HG03025 (cell line): ENCODE measurements around the gene SOX5.

Experiments
- ATAC-seq: cut with Tn5 transposase; IDR thresholded peaks from one replicate; pipeline ENCODE4 v1.9.1; 2021; ENCODE audit warnings: mild to moderate bottlenecking, moderate library complexity; ENCODE audit not compliant: unreplicated experiment, low FRiP score

The SOX5 gene

DNA sequence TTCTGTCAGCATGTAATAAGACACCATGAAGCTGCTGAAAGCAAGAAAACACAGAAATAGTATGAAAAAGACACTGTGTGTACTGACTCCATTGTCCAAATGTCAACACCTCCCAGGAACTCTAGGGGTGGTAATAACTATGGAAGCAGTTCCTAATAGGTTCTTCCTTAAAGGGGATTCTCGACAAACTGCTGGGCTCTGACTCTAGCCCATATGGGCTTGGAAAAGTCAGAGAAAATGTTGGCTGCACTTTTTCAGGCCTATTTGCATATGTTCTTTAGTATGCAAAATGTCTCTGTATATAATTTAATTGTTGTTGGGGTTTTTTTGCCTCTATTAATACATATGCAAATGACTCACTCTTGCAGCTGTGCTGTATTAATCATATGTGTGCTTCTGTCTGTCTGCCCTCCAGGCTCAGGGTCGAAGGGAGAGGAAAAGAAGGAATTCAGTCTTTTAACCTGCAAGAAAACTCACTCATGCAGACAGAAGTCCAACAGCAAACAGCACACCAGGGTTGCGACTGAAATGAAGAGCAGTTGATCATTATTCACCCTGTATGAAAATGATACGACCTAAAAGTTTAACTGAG is 317.6 kb downstream of the SOX5 start:
- no peak for ATAC-seq

GRCh38 chr12:23630524-23630923 is 318.9 kb downstream of the SOX5 start:
- ATAC-seq, result no peak

- no peak for ATAC-seq
Observed at GRCh38 chr12:23628806-23629205, 320.7 kb downstream of the SOX5 start.

DNA sequence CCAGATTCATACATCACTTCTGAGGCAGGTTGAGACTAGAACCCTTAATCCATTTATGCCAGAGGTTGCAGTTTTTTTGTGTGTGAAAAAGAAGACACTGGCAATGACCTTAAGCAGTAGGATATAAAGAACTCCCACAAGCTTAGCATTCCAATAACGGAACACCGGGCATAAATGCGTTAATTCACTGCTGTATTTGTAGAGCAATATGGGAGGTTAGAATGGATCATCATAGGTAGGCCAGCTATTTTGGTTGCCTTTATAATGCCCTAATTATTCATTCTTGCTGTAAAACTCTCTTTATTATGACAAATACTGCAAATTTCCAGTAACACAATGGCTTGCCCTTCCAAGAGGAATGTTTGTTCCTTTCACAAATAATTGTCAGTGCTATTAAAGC is 322.7 kb downstream of the SOX5 start:
- ATAC-seq, result no peak

DNA sequence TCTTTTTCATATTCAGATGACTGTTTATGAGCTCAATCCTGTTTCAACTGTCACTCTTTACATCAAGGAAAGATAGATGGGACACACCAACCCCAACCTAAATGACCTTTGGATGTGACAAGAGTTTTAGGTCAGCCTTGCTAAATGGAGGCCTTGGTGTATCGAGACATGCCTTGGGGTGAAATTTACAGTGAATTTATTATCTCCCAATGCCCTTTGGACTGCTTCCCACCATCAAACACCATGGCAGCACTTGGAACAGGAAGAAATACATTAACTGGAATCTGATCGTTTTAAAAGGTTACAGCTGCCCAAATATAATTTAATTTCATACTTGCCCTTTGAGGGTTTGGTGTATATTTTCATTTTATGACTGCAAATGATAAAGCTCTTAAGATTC is 327.6 kb downstream of the SOX5 start:
- ATAC-seq, result no peak

- ATAC-seq, result no peak
Observed at GRCh38 chr12:23618718-23619117, 330.8 kb downstream of the SOX5 start.

- ATAC-seq, result no peak
Observed at GRCh38 chr12:23617749-23618148, 331.7 kb downstream of the SOX5 start.

DNA sequence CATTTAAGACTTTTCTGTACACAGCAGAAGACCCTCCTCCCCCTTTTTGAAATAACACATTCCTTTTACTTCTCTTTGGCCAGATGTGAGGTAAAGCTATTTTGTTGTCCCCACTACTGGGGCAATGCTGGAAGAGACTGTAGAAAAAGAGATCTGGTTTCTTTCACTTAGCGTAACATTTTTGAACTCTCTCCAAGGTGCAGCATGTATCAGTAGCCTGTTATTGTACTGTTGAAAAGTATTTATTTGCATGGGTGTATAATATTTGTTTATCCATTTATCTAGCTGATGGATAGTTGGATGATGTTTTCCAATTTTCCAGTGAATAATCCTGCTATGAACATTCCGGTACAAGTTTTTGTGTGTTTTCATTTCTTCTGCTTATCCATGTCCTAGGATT is 335.2 kb downstream of the SOX5 start:
- no peak for ATAC-seq

GRCh38 chr12:23611320-23611719 is 338.1 kb downstream of the SOX5 start:
- no peak for ATAC-seq

DNA sequence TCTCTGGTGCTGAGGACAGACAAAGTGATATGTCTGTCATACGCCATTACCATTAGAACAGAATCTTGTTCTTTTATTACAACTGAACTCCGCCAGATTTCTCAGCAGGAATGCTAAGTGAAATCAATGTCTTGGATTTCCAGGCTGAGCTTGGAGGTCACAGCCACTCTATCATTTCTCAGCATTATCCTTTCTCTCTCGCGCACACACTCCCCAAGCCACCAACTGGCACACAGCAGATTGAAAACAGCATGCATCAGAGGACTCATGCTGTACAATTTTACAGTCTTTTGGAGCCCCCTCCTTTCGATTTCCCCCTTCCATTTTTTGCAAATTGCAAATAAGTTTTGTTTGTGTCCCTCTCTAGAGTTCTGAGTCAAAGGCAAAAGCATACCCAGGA is 348.6 kb downstream of the SOX5 start:
- ATAC-seq, result no peak

DNA sequence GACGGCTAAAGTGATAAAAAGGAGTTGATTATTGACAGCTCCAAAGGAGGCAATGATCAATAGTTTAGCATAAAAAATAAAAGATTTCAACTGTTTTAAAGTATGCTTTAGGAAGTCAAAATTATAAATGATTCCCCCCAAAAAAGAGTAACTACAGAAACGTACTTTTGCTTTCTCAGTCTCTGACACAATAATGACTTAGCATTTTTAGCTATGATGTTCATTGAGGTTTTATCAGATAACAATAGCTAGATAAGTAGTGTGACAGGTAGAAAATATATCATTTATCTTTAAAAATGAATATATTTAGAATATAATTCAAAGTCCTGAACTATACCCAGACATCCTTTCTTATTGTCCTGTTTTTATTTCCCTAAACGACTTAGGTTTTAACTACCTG is 352.9 kb downstream of the SOX5 start:
- ATAC-seq, result no peak

GRCh38 chr12:23587833-23588559 is 361.5 kb downstream of the SOX5 start:
- no peak for ATAC-seq

DNA sequence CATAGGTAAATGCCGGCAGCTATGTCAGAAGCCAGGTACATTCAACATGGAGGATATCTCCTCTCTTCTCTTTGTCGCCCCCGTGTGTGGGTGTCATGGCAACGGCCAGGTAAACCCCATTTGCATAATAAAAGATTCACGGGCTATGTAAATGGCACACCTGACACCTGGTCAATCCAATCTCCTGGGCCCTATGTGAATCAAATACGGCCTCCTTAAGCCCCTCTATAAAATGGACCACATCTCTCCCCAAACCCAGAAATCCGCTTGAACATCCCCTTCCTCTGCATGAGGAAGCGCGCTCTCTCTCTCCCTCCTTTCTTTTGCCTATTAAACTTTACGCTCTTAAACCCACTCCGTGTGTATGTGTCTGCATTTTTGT is 363.7 kb downstream of the SOX5 start:
- no peak for ATAC-seq

GRCh38 chr12:23585156-23585781 is 364.2 kb downstream of the SOX5 start:
- ATAC-seq, result no peak

GRCh38 chr12:23581913-23582312 is 367.6 kb downstream of the SOX5 start:
- ATAC-seq, result no peak

DNA sequence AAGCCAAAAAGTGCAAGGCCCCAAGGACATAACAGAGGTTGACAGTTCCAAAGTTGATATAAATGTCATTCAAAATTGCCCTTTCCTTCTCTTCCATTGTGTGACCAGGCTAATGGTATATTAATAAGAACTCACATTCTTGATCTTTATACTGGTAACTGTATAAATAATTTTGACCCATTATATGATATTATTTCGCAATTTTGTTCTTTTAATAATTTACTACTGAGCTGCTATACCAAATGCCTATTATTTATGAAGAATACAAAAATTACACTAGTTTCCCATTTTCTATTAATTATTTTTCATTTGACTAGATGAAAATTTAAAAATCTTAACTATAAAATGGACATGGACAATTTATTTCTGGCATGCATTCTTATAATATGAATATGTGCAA is 370.2 kb downstream of the SOX5 start:
- ATAC-seq, result no peak

- ATAC-seq, result no peak
Observed at GRCh38 chr12:23576372-23576771, 373.1 kb downstream of the SOX5 start.

- no peak for ATAC-seq
Observed at GRCh38 chr12:23569356-23569755, 380.1 kb downstream of the SOX5 start.

DNA sequence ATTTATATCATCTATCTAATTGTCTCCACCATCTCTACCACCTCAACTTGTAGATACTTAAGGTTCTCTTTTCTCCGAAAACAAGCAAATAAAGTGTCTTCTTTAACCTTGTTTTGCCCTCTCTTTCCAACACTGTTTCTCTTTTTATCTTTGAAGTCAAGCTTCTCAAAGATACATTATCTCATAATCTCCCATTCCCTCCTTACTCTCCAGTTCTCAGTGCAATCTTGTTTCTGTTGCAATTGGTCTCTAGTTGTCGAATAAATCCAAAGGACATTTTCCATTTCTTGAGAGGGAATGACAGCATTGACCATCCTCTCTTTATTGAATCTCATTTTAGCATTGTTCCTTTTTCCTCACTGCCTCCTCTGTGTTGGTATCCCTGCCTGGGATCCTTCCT is 383.3 kb downstream of the SOX5 start:
- ATAC-seq, result no peak

DNA sequence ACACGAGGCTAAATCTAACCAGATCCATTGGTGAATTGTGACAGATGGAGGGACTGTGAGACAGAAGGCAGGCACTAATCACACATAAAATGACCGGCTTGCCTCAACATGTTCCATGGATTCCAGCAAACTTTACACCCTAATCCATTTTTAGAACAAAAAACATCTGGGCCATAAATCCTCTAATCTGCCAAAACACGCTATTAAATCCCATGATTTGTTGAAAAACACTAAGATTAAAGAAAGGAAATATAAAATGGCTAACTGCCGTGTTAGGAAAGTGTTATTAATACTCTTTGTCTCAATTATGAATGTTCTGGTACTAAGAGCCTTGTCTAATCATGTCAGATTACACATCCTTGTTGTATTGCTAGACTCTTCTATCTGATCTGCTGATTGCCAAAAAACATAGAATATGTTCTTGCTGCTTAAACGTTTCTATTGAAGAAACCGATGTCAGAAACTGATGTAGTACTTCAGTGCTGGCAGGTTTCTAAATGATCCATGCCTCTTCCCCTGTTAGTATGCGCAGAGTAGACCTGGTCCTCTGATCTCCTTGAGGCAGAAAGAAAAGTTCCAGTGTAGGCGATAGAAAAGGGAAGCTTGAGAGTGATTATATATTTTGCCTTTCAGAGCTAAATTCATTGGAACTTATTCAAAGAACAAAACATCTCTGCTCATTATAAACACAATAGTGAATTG is 384.9 kb downstream of the SOX5 start:
- ATAC-seq, result no peak
